Measurements from ENCODE around the gene HOXA11.

HOXA11 gene

DNA sequence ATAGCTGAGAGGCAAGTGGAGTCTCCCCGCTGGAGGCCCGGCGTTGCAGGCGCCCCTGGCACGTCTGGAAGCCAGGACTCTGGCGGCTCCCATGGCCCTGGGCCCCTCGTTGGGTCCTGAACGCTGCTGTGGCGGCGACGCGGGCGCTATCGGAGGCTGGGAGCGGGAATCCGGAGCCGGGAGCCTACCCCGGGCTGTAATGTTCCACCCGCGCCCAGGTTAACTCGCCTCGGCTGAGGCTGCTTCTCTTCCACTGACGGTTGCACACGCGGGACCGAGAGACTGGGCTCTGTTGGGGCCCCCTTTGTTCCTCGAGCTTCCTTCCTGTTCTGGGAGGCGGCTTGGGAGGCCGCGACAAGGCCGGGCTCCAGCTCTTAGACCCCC lies 40.3 kb downstream of the HOXA11 start:
- DNase-seq = no peak

DNA sequence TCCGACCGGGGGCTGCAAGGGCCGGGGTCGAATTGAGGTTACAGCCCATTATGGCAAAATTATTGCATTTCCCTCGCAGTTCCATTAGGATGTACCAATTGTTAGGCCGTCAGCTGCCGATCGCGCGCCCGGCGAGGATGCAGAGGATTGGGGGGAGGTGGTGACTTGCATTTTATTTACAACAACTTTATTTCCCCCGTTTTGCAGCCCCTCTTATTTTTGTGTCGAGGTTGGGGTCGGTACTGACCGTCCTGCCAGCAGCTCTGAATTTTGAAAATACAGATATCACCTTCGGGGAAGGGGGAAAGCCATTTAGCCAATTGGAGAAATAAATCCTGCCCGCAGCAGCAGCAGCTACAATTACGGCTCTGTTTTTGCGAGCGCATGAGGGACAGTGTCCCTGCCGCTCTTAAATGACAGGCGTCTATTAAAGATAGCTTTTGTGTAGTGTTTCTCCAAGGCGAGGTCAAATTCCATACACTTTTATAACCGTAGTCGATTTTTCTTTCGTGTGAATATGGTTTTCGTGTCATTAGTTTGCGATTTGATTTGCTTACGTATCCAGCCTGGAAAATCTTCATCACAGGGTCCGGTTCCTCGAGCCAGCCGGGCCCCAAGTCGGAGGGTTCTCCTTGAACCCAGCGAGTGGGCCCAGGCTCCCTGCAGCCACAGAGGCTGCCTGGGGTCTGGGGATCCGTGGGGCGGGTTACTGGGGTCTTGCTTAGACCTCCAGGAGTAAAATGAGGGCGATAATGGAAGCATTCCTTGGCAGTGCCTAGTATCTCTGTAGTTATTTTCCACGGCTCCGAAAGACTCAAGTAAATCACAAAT lies 40.9 kb downstream of the HOXA11 start:
- no peak for DNase-seq

DNA sequence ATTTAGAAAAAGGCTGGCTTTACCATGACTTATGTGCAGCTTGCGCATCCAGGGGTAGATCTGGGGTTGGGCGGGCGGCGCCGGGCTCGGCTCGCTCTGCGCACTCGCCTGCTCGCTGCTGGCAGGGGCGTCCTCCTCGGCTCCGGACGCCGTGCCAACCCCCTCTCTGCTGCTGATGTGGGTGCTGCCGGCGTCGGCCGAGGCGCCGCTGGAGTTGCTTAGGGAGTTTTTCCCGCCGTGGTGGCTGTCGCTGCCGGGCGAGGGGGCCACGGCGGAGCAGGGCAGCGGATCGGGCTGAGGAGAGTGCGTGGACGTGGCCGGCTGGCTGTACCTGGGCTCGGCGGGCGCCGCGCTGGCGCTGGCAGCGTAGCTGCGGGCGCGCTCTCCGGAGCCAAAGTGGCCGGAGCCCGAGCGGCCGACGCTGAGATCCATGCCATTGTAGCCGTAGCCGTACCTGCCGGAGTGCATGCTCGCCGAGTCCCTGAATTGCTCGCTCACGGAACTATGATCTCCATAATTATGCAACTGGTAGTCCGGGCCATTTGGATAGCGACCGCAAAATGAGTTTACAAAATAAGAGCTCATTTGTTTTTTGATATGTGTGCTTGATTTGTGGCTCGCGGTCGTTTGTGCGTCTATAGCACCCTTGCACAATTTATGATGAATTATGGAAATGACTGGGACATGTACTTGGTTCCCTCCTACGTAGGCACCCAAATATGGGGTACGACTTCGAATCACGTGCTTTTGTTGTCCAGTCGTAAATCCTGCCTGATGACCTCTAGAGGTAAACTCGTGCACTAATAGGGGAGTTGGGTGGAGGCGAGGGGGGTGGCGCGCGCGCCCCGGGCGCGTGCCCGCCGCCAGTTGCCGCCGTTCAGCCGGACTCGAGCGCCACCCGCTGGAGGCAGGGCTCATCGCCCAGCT lies 41.7 kb downstream of the HOXA11 start, which contains the start of gene HOXA5:
HOXA5 (minus strand) TSS at position 659 of the 927 bp plus-strand sequence; CDS start at position 585, 74 bp downstream.
- peak; percentile 89 for DNase-seq

DNA sequence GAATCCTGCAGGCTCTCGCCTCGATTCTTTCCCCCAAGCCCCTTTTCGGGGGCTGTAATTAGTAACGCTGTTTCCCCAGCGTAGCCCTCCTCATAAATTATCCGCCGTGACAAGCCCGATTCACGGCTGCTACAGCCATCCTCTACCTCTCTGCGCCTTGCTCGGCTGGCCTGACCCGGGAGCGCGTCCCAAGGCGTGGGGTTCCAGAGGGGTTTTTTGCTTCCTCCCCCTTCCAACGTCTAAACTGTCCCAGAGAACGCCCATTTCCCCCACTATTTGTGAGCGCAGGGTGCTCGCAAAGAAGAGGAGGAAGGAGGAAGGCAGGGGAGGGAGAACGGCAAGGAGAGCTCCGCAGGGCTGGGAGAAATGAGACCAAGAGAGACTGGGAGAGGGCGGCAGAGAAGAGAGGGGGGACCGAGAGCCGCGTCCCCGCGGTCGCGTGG lies 42.4 kb downstream of the HOXA11 start:
- no peak for DNase-seq

DNA sequence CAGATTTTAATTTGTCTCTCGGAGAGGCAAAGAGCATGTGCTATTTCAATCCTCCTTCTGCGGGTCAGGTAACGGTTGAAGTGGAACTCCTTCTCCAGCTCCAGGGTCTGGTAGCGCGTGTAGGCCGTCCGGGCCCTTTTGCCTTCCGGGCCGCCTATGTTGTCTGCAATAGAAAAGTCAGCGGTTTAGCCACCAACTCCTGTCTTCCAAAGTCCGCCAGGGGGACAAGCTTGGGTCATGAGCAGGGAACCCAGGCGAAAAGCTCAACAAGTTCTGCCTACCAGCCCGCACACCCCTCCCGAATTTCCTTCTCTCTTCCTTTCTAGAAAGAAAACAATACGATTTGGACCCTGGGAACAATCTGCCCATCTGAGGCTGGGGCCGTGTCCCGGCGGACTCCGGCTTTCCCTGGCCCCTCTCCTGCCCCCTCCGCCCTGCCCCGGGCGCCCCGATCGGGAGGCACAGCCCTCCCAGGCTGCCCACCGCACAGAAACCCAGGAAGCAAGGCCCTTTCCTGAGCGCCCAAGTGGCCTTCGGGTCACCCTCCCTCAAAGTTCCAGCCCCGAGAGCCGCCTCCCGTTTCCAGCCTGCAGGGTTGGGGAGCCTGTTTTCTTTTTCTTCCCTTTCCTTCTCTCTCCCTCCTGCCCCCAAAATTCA lies 43.0 kb downstream of the HOXA11 start:
- no peak for DNase-seq

DNA sequence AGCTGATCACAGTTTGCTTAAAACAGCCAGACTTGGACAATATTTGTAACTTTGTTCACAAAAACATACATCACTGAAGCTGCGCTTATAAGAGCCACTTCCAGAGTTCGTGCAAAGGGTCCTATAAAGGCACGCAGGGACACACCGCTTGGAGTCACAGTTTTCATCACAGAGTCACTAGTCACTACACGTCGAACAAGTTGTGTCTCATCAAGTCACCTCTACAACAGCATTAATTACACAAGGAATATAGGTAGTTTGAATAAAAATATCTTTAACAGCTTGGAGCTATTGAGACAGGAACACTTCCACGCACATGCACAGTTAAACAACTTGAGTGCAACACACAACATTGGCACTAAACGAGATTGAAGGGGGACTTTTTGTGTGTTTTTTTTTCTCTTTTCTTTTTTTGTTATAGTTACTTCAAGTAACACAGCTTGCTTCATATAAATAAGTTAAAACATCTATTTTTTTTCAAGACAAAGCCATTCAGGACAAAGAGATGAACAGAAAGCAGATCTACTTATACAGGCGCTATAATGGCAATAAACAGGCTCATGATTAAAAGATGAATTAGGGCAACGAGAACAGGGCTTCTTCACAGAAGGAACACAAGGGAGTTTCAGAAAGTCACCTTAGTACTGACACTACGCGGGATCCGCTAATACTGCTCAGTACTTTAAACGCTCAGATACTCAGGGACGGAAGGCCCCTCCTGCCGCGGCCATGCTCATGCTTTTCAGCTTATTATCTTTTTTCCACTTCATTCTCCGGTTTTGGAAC lies 43.7 kb downstream of the HOXA11 start:
- no peak for DNase-seq

DNA sequence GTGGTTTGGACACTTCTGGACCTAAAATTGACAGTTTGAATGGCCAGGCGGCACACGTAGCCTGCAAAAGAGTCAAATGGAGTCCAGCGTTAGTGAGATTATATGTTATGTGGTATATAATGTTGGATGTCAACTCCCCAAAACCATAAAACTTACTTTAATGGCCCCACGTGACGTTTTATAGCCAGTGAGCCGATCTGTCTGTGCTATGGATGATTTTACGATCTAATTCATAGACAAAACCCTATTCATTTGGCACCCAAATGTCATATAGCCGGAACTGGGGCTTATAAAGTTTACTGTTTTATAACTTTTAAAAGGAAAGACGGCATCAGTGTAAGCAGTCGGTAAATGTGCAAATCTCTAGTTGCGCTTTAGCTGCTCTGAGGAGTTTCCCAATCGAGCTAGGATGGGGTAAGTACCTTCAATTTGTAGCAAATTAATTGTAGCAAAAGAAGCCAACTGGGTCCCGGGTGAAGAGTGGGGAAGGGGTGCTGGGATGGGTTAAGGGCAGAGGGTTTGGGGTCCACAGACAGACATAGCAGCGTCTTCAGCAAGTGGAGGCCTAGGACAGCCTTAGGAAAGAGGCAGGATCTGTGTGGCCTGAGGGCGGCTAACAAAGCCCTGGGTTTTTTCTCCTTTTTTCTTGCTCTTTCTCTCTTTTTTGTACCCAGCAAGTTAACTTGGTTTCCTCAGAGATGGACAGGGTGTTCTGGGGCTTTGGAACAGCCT lies 44.7 kb downstream of the HOXA11 start:
- DNase-seq = no peak

DNA sequence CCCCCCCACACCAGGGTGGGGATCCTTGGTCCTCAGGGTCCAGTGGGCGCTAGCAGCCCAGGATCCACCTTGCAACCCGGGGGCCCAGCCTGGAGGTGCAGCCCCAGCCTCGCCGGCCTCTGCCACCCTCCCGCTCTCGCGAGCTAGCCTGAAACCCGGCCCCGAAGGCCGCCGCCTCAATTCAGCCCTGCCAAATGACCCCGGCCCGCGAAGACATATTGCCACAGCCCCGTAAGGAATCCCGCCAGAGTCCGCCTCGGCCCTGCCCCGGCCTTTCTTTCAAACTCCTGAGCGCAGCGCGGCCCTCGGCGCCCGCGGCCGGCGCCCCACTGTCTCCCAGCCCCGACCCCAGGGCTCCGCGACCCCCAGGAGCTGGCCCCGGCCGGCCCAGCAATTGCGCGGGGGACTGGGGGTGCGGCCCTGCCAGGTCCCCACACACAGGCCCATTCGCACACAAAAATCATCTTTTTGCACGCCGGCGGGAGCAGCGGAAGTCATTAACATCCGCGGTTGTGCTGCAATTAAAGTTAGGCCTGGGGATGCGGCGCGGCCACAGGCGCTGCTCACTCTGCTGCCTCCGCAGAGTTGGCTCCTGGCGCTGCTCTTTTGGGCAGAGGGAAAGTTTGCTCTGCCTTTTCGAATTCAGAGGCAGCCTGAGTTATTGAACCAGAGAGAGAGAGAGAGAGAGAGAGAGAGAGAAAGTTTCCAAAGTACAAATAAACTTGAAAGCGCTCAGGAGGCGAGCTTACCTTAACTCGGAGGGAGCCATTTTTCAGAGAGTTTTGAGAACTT lies 45.5 kb downstream of the HOXA11 start:
- DNase-seq = no peak

DNA sequence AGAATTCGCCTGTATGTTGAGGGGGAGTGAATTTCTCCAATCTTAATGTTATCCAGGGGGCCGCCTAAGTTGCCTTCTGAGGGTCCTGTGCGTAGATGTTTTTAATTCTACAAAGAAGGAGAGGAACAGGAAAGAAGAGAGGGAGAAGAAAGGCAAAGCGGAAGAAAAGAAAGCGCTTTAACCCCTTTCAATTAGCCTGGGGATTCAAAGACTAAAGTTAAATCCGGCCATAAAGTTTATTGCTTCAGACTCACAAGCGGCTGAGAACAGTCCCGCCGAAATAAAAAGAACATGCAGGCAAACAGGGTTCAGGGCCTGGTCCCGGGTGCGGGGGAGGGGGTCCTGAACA lies 46.1 kb downstream of the HOXA11 start:
- no peak for DNase-seq

DNA sequence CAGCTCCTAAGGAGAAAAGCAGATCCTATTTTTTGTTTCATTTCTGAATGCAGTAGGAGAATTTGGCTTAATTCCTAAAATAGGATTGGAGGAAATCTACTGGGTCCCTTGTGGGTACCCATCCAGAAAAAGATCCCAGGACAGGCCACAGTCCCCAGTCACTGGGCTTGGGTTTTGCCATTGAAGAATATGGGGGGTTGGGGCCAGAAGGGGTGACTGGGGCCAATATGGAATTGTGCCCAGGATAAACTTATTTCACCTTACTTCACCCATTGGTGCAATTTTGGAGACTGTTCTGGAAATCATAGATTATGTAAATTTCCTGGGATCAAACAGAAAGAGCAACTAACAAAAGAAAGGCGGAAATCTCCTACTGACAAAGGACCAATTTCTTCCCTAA lies 46.6 kb downstream of the HOXA11 start:
- no peak for DNase-seq

DNA sequence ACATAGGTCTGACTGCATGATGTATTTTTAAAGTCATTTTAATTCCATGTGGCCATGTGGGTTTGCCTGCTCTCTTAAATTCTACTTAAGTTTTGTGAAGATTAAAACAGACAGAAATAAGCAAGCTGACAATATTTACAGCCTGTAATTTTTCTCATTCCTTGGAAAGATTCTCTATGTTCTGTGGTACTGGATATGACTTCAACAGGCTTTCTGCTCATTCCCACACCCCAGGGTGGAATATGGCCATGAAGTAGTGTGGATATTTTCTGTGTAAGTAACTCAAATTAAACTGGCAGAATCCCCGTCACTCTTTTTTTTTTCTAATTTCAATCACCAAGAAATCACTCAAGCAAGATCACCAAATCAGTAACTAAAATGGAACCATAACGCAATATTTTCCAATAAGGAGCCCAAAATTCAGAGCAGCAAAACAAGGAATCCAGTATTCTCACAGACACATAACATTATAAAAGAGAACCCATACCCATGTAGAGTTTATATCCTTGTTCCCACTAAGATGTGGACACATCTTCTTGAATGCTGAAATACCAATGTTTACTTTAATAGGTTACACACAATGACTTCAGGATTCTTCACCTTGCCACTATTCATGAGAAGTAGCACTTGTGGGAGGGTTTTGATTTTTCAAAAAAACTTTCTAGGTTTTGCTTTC lies 47.3 kb downstream of the HOXA11 start:
- no peak for DNase-seq

DNA sequence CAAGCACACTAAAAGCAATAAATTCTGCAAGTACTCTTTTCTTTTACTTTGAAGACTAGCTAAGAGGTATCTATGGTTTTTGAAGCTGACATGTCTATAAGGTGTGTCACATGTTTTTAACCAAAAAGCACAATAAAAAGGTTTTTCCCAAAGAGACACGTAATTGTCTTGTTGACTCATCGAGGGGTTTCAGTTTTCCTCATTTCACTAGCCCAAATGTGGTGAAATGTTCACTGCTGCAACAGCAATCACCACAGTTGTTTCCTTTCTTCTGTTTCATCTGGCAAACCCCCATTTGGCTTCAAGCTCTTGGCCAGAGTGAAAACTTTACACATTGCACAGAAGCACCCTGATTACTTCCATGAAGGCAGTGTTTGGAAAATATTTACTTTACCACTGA lies 50.6 kb downstream of the HOXA11 start:
- DNase-seq = no peak

DNA sequence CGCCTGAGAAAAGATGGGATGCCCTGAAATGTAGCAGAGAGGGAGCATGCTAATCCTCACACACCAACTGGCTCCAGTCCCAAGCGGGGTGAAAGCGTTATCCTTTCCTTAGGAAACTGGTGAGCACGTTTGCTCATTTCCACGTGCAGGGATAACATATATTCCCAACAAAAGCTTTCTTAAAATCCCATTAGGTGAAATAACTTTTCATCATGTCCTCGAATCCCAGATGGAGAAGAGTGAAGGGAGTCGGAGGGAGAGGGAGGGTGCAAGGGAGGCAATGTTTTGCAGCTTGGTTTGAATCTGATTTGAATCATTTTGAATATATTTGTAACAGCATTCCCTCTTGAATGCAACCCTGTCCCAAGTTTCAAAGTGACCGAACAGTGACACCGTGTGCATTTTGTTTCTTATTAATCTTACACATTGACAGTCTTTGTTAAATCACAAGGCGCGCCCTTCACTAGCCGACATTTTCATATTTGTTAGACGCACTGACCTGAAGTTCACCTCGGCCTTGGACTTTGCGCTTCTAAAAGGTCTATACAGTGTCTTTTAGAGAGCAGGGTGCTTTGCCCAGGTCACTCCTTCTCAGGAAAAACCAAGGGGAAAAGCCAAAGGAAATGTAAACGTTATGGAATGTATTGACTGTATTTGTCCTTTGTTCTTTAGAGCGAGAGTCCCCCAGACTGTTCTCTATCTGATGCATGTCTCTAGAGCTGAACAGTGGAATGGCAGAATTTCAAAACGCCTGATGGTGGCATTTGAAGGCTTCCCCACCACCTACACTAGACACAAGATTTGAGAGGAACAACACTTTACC lies 51.4 kb downstream of the HOXA11 start:
- DNase-seq = no peak

DNA sequence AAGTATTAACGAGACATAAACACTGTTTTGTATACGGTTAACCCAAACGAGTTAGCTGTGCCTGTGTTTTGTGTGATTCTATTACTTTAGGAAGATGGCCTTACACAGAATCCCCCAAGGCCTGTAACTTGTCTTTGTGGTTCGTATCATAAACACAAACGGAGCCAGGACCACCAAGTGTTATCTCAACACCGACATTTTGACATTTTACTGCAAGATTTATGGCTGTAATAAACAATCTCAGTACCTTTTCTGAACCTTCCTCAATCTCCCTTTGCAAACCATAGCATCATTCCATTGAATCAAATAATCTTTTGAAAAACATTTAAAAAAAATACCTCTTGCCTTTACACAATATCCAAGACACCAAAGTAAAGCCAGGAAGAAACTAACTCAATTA lies 52.1 kb downstream of the HOXA11 start:
- DNase-seq = no peak

DNA sequence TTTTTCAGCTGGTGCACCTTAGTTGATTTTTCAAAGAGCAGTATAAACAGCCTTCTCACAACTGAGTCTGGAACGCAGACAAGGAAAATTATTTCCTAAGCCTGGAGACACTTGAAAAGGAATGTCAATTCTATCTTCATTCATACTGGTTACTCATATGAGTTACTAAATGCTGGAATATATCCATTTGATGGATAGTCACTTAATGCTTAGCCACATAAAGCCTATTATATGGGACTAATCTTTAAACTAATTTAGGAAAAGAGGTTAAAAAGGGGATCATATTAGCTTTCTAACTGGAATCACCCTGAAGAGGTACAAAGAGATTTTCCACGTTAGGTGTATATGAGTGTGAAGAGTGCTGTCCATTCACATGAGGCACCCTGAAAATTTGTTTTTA lies 52.8 kb downstream of the HOXA11 start:
- DNase-seq = no peak

DNA sequence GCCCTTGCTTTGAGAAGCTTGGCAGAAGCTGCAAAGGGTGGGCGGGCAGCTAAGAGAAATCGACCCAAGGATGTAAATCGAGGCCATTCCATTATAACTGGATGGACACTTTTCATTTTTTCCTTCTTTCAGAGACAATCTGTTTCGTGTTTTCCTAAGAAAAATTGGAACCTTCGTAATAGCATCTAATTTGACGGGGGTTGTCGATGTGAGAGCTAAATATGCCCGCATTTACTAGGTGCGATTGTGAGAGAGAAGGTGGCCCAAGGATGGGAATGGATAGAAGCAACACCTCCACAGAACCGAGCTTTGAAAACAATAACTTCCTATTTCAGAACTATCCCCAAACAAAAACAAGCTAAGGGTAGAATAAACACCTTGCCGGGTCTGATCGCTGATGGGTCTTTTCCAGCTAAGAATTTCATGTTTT lies 53.6 kb downstream of the HOXA11 start:
- DNase-seq = no peak
